HEK293 (cell line): ENCODE data around the gene IQGAP3.

ENCODE experiments used
- KLF7 ChIP-seq: fragments of 450-650 bp; formaldehyde crosslinking; IDR thresholded peaks from 2 replicates; pipeline ENCODE4 v1.5.1; 2016; ENCODE audit warnings: missing biosample characterization, missing genetic modification characterization, borderline replicate concordance
- YY1 ChIP-seq: fragments of 450-650 bp; formaldehyde crosslinking; IDR thresholded peaks from 2 replicates; pipeline ENCODE4 v1.5.1; 2018; ENCODE audit warnings: missing biosample characterization, missing genetic modification characterization
- ZNF133 ChIP-seq: fragments of 450-650 bp; formaldehyde crosslinking; IDR thresholded peaks from 2 replicates; pipeline ENCODE4 v1.5.1; 2016; ENCODE audit warnings: missing biosample characterization, missing genetic modification characterization
- ZNF571 ChIP-seq: fragments of 450-650 bp; formaldehyde crosslinking; IDR thresholded peaks from 2 replicates; pipeline ENCODE4 v1.5.0; 2017; ENCODE audit warnings: missing biosample characterization, missing genetic modification characterization
- ZNF747 ChIP-seq: fragments of 450-650 bp; formaldehyde crosslinking; IDR thresholded peaks from 2 replicates; pipeline ENCODE4 v1.5.1; 2016; ENCODE audit warnings: missing biosample characterization, missing genetic modification characterization
- ZNF76 ChIP-seq: fragments of 450-650 bp; formaldehyde crosslinking; IDR thresholded peaks from 2 replicates; pipeline ENCODE4; 2016; ENCODE audit warnings: low read depth, missing biosample characterization, missing genetic modification characterization, borderline replicate concordance
- ZNF792 ChIP-seq: fragments of 450-650 bp; formaldehyde crosslinking; IDR thresholded peaks from 2 replicates; pipeline ENCODE4 v1.5.1; 2016; ENCODE audit warnings: missing biosample characterization, missing genetic modification characterization
- TF ChIP-seq, protein P1 (sequence below): fragments of 450-650 bp; formaldehyde crosslinking; IDR thresholded peaks from 2 replicates; pipeline ENCODE4 v1.5.1; 2016; ENCODE audit warnings: missing biosample characterization, missing genetic modification characterization
- TF ChIP-seq, protein P2 (sequence below): fragments of 450-650 bp; formaldehyde crosslinking; IDR thresholded peaks from 2 replicates; pipeline ENCODE4 v1.5.1; 2016; ENCODE audit warnings: missing biosample characterization, missing genetic modification characterization
- TF ChIP-seq, protein P3 (sequence below): fragments of 450-650 bp; formaldehyde crosslinking; IDR thresholded peaks from 2 replicates; pipeline ENCODE4 v1.5.1; 2016; ENCODE audit warnings: missing biosample characterization, missing genetic modification characterization
- TF ChIP-seq, protein P4 (sequence below): fragments of 450-650 bp; formaldehyde crosslinking; IDR thresholded peaks from 2 replicates; pipeline ENCODE4 v1.5.1; 2016; ENCODE audit warnings: missing biosample characterization, missing genetic modification characterization

DNA sequence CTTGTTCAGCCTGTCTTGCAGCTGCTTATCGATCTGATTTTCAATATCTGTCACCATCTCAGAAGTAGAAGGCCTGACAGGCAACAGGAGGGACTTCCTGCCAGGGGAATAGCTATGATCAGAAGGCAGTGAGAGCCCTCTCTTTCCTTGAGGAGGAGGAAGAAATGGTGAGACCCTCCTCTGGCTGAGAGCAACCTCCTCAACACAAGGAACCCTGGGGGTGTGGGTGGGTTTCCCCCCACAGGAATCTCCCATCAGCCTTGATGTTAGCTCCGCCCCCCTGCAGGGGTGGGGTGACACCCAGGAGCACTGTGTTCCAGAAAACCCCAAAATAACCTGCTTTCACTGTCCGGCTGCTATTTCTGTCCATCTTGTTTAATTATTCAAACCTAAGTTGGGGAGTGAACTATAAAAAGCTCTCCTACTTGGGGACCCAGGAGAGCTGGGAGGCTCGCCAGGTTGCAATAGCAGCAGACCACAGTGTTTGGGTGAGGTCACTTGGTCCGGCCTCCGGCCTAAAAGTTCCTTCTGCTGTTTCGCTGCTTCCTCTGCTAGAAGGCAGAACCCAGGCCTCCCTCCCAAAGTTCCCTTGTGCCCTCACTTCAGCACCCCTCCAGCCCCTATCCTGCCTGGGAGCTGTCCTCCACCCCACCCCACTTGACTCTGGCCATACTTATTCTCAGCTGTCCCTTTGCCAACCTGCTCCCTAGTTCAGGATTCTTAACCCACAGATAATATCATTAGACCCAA is 64.0 kb downstream of the IQGAP3 start:
- TF ChIP-seq ZNF792 (no peak), KLF7 (tag by site-specific recombination) (no peak), ZNF133 (no peak), ZNF76 (tag by site-specific recombination) (no peak; the same call in 1 of the 2 replicates), ZNF747 (tag by site-specific recombination) (no peak), YY1 (tag by site-specific recombination) (no peak), ZNF571 (no peak)
- TF ChIP-seq, protein P1, sequence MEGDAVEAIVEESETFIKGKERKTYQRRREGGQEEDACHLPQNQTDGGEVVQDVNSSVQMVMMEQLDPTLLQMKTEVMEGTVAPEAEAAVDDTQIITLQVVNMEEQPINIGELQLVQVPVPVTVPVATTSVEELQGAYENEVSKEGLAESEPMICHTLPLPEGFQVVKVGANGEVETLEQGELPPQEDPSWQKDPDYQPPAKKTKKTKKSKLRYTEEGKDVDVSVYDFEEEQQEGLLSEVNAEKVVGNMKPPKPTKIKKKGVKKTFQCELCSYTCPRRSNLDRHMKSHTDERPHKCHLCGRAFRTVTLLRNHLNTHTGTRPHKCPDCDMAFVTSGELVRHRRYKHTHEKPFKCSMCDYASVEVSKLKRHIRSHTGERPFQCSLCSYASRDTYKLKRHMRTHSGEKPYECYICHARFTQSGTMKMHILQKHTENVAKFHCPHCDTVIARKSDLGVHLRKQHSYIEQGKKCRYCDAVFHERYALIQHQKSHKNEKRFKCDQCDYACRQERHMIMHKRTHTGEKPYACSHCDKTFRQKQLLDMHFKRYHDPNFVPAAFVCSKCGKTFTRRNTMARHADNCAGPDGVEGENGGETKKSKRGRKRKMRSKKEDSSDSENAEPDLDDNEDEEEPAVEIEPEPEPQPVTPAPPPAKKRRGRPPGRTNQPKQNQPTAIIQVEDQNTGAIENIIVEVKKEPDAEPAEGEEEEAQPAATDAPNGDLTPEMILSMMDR (tag by site-specific recombination) = no peak
- TF ChIP-seq, protein P2, sequence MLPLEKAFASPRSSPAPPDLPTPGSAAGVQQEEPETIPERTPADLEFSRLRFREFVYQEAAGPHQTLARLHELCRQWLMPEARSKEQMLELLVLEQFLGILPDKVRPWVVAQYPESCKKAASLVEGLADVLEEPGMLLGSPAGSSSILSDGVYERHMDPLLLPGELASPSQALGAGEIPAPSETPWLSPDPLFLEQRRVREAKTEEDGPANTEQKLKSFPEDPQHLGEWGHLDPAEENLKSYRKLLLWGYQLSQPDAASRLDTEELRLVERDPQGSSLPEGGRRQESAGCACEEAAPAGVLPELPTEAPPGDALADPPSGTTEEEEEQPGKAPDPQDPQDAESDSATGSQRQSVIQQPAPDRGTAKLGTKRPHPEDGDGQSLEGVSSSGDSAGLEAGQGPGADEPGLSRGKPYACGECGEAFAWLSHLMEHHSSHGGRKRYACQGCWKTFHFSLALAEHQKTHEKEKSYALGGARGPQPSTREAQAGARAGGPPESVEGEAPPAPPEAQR (tag by site-specific recombination) = no peak
- TF ChIP-seq, protein P3, sequence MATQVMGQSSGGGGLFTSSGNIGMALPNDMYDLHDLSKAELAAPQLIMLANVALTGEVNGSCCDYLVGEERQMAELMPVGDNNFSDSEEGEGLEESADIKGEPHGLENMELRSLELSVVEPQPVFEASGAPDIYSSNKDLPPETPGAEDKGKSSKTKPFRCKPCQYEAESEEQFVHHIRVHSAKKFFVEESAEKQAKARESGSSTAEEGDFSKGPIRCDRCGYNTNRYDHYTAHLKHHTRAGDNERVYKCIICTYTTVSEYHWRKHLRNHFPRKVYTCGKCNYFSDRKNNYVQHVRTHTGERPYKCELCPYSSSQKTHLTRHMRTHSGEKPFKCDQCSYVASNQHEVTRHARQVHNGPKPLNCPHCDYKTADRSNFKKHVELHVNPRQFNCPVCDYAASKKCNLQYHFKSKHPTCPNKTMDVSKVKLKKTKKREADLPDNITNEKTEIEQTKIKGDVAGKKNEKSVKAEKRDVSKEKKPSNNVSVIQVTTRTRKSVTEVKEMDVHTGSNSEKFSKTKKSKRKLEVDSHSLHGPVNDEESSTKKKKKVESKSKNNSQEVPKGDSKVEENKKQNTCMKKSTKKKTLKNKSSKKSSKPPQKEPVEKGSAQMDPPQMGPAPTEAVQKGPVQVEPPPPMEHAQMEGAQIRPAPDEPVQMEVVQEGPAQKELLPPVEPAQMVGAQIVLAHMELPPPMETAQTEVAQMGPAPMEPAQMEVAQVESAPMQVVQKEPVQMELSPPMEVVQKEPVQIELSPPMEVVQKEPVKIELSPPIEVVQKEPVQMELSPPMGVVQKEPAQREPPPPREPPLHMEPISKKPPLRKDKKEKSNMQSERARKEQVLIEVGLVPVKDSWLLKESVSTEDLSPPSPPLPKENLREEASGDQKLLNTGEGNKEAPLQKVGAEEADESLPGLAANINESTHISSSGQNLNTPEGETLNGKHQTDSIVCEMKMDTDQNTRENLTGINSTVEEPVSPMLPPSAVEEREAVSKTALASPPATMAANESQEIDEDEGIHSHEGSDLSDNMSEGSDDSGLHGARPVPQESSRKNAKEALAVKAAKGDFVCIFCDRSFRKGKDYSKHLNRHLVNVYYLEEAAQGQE (tag by site-specific recombination) = peak; percentile 71
- TF ChIP-seq, protein P4, sequence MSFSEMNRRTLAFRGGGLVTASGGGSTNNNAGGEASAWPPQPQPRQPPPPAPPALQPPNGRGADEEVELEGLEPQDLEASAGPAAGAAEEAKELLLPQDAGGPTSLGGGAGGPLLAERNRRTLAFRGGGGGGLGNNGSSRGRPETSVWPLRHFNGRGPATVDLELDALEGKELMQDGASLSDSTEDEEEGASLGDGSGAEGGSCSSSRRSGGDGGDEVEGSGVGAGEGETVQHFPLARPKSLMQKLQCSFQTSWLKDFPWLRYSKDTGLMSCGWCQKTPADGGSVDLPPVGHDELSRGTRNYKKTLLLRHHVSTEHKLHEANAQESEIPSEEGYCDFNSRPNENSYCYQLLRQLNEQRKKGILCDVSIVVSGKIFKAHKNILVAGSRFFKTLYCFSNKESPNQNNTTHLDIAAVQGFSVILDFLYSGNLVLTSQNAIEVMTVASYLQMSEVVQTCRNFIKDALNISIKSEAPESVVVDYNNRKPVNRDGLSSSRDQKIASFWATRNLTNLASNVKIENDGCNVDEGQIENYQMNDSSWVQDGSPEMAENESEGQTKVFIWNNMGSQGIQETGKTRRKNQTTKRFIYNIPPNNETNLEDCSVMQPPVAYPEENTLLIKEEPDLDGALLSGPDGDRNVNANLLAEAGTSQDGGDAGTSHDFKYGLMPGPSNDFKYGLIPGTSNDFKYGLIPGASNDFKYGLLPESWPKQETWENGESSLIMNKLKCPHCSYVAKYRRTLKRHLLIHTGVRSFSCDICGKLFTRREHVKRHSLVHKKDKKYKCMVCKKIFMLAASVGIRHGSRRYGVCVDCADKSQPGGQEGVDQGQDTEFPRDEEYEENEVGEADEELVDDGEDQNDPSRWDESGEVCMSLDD (tag by site-specific recombination) = no peak
